ENCODE results near the gene MXRA8.

Gene MXRA8

DNA sequence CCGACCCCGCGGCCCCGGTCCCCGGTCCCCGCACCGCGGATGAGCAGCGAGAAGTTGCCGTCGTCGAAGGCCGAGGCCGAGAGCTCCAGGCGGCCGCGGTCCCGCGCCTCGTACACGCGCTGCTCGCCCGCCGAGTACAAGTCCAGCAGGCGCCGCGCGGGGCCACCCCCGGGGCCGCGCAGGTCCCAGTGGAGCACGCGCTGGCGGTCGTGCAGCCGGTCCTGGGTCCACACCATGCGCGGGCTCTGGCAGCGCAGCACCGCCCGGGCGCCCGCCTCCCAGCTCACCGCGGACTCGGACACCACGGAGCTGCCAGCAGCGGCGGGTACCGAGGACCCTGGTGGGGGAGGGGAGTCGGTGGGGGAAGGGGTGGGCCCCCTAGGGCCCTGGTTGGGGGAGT, 2.9 kb downstream of the MXRA8 start:
- TF ChIP-seq, protein P1, sequence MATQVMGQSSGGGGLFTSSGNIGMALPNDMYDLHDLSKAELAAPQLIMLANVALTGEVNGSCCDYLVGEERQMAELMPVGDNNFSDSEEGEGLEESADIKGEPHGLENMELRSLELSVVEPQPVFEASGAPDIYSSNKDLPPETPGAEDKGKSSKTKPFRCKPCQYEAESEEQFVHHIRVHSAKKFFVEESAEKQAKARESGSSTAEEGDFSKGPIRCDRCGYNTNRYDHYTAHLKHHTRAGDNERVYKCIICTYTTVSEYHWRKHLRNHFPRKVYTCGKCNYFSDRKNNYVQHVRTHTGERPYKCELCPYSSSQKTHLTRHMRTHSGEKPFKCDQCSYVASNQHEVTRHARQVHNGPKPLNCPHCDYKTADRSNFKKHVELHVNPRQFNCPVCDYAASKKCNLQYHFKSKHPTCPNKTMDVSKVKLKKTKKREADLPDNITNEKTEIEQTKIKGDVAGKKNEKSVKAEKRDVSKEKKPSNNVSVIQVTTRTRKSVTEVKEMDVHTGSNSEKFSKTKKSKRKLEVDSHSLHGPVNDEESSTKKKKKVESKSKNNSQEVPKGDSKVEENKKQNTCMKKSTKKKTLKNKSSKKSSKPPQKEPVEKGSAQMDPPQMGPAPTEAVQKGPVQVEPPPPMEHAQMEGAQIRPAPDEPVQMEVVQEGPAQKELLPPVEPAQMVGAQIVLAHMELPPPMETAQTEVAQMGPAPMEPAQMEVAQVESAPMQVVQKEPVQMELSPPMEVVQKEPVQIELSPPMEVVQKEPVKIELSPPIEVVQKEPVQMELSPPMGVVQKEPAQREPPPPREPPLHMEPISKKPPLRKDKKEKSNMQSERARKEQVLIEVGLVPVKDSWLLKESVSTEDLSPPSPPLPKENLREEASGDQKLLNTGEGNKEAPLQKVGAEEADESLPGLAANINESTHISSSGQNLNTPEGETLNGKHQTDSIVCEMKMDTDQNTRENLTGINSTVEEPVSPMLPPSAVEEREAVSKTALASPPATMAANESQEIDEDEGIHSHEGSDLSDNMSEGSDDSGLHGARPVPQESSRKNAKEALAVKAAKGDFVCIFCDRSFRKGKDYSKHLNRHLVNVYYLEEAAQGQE (IDR thresholded peaks at IDR 0.05; ENCODE audit: insufficient read depth in 1 of 2, low read depth in 2 of 2, low read length in 2 of 2): no peak
- TF ChIP-seq SIN3A (IDR thresholded peaks at IDR 0.05; ENCODE audit: borderline replicate concordance, insufficient read depth, low read length): no peak
- no peak for TF ChIP-seq FOXP2 (optimal IDR thresholded peaks at IDR 0.05; ENCODE audit: borderline replicate concordance, extremely low read depth, extremely low read length, insufficient read depth)
- TF ChIP-seq POLR2AphosphoS5 (IDR thresholded peaks at IDR 0.05; ENCODE audit: low read depth, low read length): no peak
- no peak for TF ChIP-seq TAF1 (IDR thresholded peaks at IDR 0.05; ENCODE audit: borderline replicate concordance, insufficient read depth, low read length)

- TF ChIP-seq TAF1 (IDR thresholded peaks at IDR 0.05; ENCODE audit: borderline replicate concordance, insufficient read depth, low read length) (no peak), SIN3A (IDR thresholded peaks at IDR 0.05; ENCODE audit: borderline replicate concordance, insufficient read depth, low read length) (no peak), POLR2AphosphoS5 (IDR thresholded peaks at IDR 0.05; ENCODE audit: low read depth, low read length) (no peak), FOXP2 (optimal IDR thresholded peaks at IDR 0.05; ENCODE audit: borderline replicate concordance, extremely low read depth, extremely low read length, insufficient read depth) (no peak)
- TF ChIP-seq, protein P1 (IDR thresholded peaks at IDR 0.05; ENCODE audit: insufficient read depth in 1 of 2, low read depth in 2 of 2, low read length in 2 of 2): no peak
These were observed 3.8 kb downstream of the MXRA8 start for GRCh38 chr1:1354271-1355247.

- TF ChIP-seq SIN3A (IDR thresholded peaks at IDR 0.05; ENCODE audit: borderline replicate concordance, insufficient read depth, low read length): no peak
These were observed 4.8 kb downstream of the MXRA8 start for GRCh38 chr1:1353389-1354151.

- TF ChIP-seq FOXP2 (optimal IDR thresholded peaks at IDR 0.05; ENCODE audit: borderline replicate concordance, extremely low read depth, extremely low read length, insufficient read depth): no peak
- TF ChIP-seq TAF1 (IDR thresholded peaks at IDR 0.05; ENCODE audit: borderline replicate concordance, insufficient read depth, low read length): no peak
- TF ChIP-seq, protein P1 (IDR thresholded peaks at IDR 0.05; ENCODE audit: insufficient read depth in 1 of 2, low read depth in 2 of 2, low read length in 2 of 2): no peak
- no peak for TF ChIP-seq SIN3A (IDR thresholded peaks at IDR 0.05; ENCODE audit: borderline replicate concordance, insufficient read depth, low read length)
- no peak for TF ChIP-seq POLR2AphosphoS5 (IDR thresholded peaks at IDR 0.05; ENCODE audit: low read depth, low read length)
These were observed 5.5 kb downstream of the MXRA8 start for GRCh38 chr1:1352786-1353388.
